ENCODE data around the gene TTC33.
A peak's percentile ranks its signal among the peaks of the same experiment; 100 is the strongest.
"Not testable (repeated sequence)": the region's sequence is repeated elsewhere in the genome, so short reads cannot be mapped to it uniquely, and the experiment has no call there.

The TTC33 gene, protein sequence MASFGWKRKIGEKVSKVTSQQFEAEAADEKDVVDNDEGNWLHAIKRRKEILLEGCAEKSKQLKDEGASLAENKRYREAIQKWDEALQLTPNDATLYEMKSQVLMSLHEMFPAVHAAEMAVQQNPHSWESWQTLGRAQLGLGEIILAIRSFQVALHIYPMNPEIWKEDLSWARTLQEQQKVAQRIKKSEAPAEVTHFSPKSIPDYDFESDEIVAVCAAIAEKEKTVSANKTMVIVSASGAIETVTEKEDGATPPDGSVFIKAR

GRCh38 chr5:40755407-40756365 lies at the start of gene TTC33:
TTC33 (minus strand) TSS chr5:40755961; CDS start chr5:40747018, 8,943 bp downstream.
- peak; percentile 92 to 95 for DNase-seq (ENCODE audit: low read depth in 2 of 2)

GRCh38 chr5:40801771-40802562 lies 46.2 kb upstream of the TTC33 start:
- no peak for DNase-seq (ENCODE audit: low read depth in 2 of 2)

DNA sequence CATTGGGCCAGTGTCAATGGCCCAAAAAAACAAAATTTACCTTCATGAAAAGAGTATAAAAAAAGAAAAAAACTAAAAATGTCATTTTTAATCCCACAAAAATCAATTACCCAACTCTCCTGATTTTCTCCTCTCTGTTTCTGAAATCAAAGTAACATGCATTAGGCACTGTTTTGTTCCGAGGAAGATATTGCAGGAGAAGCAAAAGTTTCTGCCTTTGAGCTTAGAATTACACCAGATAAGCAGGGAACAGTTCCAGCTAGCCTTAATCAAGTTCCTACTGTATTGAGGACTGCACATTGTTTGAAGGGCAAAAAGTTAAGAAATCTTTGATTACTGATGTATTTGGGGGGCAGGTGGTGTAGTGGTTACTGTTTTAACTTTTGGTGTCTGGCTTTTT lies 43.5 kb upstream of the TTC33 start:
- no peak for DNase-seq (ENCODE audit: low read depth in 2 of 2)

DNA sequence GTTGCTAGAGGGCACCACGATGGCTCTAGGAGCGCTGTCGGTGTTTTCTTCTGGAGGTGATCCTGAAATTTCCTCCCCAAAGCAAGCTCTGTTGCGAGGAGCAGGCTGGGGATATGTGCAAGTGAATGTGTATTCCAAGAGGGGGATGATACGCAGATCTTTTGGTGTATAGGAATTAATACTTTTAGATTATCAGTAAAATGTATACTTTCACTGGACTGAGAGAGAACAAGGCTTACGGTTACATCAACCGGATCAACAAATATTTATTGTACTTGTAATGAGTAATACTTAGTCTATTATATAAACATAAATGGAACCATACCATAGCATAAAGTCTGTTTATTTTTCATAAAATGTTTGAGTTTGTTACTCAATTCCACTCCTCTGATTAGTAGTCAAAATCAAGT lies 43.0 kb upstream of the TTC33 start:
- no peak for DNase-seq (ENCODE audit: low read depth in 2 of 2)

DNA sequence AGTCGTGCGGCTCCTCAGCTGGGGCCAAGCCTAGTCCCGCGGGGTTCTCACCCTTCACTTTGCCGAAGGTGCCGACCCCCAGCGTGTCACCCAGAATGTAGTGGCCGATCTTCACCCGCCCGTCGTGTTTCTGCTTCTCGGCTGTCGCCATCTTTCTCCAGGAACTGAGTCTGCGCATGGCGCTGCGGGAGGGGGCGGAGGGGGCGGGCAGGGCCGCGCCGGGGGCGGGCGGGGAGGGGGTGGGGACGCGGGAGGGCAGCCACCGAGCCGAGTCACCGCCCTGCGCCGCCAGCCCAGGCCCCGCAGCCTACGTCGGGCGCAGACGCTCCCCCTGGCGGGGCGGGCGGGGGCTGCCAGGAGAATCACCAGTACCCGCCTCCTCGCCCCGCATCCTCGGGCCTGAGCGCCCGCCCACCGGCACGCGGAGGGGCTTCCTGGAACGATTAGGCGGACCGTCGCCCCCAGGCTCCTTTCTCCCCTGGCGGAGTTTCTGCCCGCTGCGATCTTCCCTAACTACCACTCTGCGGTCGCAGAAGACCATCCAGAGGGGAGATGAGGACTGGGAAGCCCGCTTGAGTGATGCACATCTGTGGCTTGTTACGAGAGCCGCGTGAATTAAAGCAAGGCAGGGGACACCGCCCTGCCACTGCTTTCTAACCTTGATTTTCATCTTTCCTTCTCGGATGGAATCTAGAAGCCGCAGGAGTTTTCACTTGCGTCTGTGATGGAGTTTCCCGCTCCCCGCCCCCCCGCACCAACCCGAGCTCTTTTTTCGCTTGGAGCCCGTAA lies 42.4 kb upstream of the TTC33 start, which contains the start of gene PRKAA1:
PRKAA1 (minus strand) TSS at position 363 of the 789 bp plus-strand sequence; CDS start at position 178, 185 bp downstream.
- DNase-seq (ENCODE audit: low read depth in 2 of 2) = peak; percentile 64 to 81

DNA sequence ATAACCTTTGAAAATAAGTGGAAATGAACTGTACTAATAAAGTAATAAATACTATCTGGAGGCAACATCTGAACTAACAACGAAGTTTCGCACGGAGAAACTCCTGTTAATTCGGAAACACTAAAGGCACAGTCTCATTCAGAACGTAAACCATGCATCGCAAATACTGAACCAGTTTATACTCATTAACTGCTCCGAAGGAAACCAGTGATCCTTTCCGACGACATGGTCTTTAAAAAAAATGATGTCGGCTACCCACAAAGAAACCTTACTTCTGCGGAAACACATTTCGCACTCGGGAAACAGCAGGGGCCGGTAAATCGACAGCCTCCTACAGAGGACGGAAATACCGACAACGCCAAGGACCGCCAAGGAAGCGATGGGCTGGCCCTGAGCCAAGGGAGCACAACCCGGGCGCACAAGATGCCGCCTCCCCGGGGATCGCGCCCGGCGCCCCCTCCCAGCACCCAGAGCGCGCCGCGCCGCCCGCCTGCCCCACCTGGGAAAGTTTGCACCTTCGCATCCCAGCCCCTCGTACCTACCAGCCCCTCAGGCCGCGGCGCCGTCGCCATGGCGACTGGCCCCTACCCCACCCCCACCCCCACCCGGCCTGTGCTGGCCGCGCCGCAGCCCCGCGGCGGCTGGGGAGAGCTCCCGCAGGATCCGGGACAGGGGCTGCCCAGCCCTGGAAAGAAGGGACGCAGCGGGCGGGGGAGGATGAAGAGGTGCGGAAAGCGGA lies 41.7 kb upstream of the TTC33 start:
- peak; percentile 57 to 67 for DNase-seq (ENCODE audit: low read depth in 2 of 2)

DNA sequence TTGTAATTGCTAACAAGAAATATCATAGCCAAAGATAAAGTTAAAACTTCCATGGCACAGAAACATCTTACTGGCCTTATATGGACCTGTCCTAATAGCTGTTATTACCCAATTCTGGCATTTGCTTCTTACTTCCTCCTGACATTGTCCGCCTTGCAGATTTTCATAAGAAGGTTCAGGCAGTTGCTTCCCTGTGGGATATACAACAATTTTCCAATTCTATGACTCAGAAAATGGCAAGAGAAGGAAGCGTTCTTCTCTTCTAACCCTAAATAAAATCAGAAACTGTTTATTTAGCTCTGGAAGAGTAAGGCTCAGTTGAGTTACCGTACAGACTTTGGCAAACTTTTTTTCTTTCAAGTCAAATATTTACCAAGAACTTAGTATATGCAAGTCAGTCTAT lies 40.7 kb upstream of the TTC33 start:
- no peak for DNase-seq (ENCODE audit: low read depth in 2 of 2)

DNA sequence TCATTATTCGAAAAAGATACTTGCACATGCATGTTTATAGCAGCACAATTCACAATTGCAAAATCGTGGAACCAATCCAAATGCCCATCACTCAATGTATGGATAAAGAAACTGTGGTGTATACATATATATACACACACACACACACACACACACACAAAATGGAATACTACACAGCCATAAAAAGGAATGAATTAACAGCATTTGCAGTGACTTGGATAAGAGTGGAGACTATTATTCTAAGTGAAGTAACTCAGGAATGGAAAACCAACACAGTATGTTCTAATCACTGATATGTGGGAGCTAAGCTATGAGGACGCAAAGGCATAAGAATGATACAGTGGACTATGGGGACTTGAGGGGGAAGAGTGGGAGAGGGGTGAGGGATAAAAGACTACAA lies 39.1 kb upstream of the TTC33 start:
- not testable (repeated sequence) for DNase-seq (ENCODE audit: low read depth in 2 of 2)

DNA sequence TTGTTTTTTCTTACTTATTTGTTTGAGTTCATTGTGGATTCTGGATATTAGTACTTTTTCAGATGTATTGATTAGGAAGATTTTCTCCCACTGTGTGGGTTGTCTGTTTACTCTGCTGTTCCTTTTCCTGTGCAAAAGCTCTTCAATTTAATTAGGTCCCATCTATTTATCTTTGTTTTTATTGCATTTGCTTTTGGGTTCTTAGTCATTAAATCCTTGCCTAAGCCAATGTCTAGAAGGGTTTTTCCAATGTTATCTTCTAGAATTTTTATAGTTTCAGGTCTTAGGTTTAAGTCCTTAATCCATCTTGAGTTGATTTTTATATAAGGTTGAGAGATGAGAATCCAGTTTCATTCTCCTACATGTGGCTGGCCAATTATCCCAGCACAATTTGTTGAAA lies 38.6 kb upstream of the TTC33 start:
- DNase-seq (ENCODE audit: low read depth in 2 of 2) = not testable (repeated sequence)

- not testable (repeated sequence) for DNase-seq (ENCODE audit: low read depth in 2 of 2)
These were observed 36.9 kb upstream of the TTC33 start for GRCh38 chr5:40792691-40793090.

GRCh38 chr5:40791715-40792139 lies 36.0 kb upstream of the TTC33 start:
- DNase-seq (ENCODE audit: low read depth in 2 of 2) = no peak

DNA sequence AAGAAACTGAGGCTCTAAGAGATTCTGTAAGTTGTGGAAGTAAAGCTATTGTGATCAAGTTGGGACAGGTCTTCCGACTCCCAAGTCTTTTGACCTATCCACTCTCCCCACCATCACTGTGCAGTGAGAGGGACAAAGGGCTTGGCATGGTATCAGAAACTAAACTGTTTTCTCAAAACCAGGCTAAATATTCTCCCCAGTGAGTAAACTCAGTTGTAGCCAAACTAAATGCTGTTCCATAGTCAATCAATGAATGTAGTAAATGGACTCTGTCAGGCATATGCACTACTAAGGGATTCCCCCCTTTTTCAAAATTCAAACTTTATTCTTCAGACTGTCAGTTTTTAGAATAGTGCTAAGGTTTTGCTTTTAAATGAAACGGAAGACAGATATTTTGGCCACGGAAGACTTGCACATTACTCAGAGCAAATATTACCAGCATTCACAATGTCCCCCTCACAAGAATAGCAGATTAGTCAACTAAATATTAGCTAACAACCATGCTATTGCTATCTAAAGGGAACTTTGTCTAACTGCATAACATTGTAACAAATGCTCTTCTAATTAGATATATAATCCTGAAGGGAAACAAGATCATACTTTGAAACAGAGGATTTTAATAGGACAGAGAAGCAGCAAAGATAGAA lies 35.3 kb upstream of the TTC33 start:
- no peak for DNase-seq (ENCODE audit: low read depth in 2 of 2)

DNA sequence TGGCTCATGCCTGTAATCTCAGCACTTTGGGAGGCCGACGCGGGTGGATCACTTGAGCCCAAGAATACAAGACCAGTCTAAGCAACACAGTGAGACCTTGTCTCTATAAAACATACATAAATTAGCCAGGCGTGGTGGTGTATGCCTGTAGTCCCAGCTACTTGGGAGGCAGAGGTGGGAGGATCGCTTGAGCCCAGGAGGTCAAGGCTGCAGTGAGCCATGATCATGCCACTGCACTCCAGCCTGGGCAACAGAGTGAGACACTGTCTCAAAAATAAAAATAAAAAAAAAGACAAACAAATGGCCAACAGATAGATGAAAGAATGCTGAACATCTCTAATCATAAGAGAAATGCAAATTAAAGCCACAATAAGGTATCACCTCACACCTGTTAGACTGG lies 33.2 kb upstream of the TTC33 start:
- DNase-seq (ENCODE audit: low read depth in 2 of 2) = not testable (repeated sequence)

DNA sequence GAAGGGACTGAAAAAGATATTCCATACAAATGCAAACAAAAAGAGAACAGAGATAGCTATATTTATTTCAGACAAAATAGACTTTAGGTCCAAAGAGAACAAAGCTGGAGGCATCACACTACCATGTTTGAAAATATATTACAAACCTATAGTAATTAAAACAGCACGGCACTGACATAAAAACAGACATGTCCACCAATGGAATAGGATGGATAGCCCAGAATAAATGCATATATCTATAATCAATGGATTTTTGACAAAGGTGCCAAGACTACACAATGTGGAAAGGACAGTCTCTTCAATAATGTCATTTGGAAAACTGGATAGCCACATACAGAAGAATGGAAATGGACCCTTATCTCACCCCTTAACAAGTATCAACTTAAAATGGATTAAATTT lies 32.2 kb upstream of the TTC33 start:
- DNase-seq (ENCODE audit: low read depth in 2 of 2) = no peak

DNA sequence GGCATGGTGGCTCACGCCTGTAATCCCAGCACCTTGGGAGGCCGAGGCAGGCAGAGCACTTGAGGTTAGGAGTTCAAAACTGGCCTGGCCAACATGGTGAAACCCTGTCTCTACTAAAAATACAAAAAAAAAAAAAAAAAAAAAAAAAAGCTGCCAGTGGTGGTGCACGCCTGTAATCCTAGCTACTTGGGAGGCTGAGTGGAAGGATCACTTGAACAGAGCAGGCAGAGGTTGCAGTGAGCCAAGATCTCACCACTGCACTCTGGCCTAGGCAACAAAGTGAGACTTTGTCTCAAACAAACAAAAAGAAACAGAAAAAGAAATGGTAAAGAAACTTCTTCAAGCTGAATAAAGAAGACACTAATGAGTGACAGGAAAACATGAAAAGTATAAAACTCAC lies 30.9 kb upstream of the TTC33 start:
- DNase-seq (ENCODE audit: low read depth in 2 of 2) = not testable (repeated sequence)

GRCh38 chr5:40784916-40785315 lies 29.2 kb upstream of the TTC33 start:
- DNase-seq (ENCODE audit: low read depth in 2 of 2) = no peak

DNA sequence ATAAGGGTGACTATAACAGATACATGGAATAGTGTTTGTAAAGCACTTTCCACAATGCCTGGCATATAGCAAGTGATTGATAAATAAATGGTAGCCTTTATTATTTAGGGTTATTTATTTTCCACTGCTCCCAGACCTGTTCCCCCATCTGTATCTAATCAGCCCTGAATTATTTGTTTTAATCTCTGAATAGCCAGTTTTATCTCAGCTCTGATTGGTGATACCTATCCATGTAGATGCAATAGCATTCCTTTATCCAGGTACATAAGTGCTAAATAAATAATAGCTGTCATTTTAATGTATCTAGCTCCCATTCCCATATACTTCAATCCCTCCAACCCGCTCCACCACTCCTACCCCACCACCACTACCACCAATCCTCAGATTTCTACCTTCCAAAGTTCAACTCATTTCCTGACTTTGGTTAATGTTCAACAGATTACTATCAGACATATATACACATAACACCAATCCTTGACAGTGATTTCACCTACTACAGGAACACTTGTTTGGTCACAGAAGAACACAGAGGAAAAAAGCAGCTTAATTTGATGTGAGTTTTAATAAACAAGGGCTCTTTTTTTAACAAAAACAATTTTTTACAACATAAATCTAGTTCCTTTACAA lies 28.4 kb upstream of the TTC33 start:
- no peak for DNase-seq (ENCODE audit: low read depth in 2 of 2)

GRCh38 chr5:40781843-40782409 lies 26.2 kb upstream of the TTC33 start:
- DNase-seq (ENCODE audit: low read depth in 2 of 2) = no peak

DNA sequence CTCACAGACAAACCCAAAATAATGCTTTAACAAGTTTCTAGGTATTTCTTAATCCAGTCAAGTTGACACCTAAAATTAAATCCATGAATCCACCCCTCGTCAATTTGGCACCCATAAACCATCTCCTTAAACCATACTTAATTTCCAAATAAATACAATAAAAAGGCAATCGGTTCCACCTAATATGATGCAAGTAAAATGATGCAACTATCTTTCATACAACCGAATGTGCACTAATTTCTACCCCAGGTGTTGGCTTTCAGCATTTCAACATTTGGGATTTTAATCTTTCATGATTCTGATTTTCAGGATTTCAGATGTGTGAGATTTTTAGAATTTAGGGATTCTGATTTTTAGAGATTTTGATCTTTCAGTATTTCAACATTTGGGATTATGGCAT lies 25.1 kb upstream of the TTC33 start:
- no peak for DNase-seq (ENCODE audit: low read depth in 2 of 2)
